HCT116 (cell line): Measurements from ENCODE around the gene CILP2.

ENCODE experiments used
- CTCF ChIP-seq, 3 experiments: fragments of 200-600 bp in 1 of 3; sonication (generic) in 1 of 3; IDR thresholded peaks in 2 of 3; conservative IDR thresholded peaks in 1 of 3; 2 replicates each; pipeline ENCODE4 v1.5.1; 2012 to 2017; ENCODE audit warnings: low read depth in 2 of 3, low read length in 2 of 3, antibody characterized with exemption in 1 of 3, borderline replicate concordance in 1 of 3, control low read depth in 1 of 3, mild to moderate bottlenecking in 1 of 3, mixed read lengths in 1 of 3, mixed run types in 1 of 3, moderate library complexity in 1 of 3; ENCODE audit not compliant: insufficient read depth in 1 of 3
- ELF1 ChIP-seq: IDR thresholded peaks from 2 replicates; pipeline ENCODE4 v1.6.1; 2012; ENCODE audit warnings: low read depth, borderline replicate concordance
- REST ChIP-seq: IDR thresholded peaks from 2 replicates; pipeline ENCODE4 v1.6.1; 2012; ENCODE audit warnings: low read depth
- ZBTB33 ChIP-seq: IDR thresholded peaks from 2 replicates; pipeline ENCODE4 v1.6.1; 2011; ENCODE audit warnings: mild to moderate bottlenecking, low read length, moderate library complexity; ENCODE audit not compliant: insufficient replicate concordance; ENCODE audit errors: extremely low read depth

GRCh38 chr19:19528721-19529490 lies 9.2 kb upstream of the CILP2 start, which contains the start of gene YJEFN3:
- TF ChIP-seq CTCF (IDR thresholded peaks at IDR 0.05 in 2 of 3, conservative IDR thresholded peaks at IDR 0.05 in 1 of 3; ENCODE audit: borderline replicate concordance in 1 of 3, insufficient read depth in 1 of 3, low read depth in 2 of 3, low read length in 2 of 3) (no peak), ELF1 (no peak), REST (no peak), ZBTB33 (no peak)
